GM12878 (cell line): ENCODE results near the gene RNF121. TPM values are rescaled to one million over a fixed set of nuclear protein-coding genes. Genes with fewer than 3 reads are reported as not detected.

Source experiments
- ATAC-seq: fragments of 200-7000 bp; cut with Tn5 transposase; 3 replicates; pipeline ENCODE4 v1.9.1; 2020; ENCODE audit warnings: mild to moderate bottlenecking, moderate library complexity
- BruUV-seq: library from RNA; stranded (reverse); fragments of 400-500 nt; replicated peaks from 2 replicates; lab custom pipeline; 2021; lab: Mats Ljungman, UMichigan
- CTCF ChIA-PET: fragments of 300-600 bp; sonication (Branson Sonifier 250); formaldehyde crosslinking; extraction: SDS; loops from one replicate; lab custom pipeline; 2021; ENCODE audit warnings: inconsistent platforms; lab: Yijun Ruan, JAX
- POLR2A ChIA-PET: fragments of 350-600 bp; formaldehyde crosslinking; extraction: SDS; loops from one replicate; lab custom pipeline; 2021; ENCODE audit warnings: inconsistent platforms; lab: Charles Lee
- RAD21 ChIA-PET: fragments of 300-600 bp; sonication (Branson Sonifier 250); formaldehyde crosslinking; loops from one replicate; lab custom pipeline; 2023; ENCODE audit warnings: antibody characterized with exemption; ENCODE audit not compliant: unreplicated experiment; lab: Charles Lee
- SMC1A ChIA-PET: fragments of 300-600 bp; sonication (Branson Sonifier 250); formaldehyde crosslinking; loops from one replicate; lab custom pipeline; 2023; ENCODE audit not compliant: unreplicated experiment, uncharacterized antibody; lab: Charles Lee
- DNase-seq: peaks from one replicate; pipeline ENCODE4 v3.0.0-alpha.2; 2011; ENCODE audit warnings: low read depth, low spot score
- FAIRE-seq: peaks from 3 replicates; lab custom pipeline; 2011; peaks lifted over from hg19 to GRCh38; lab: Jason Lieb, UNC
- H2AFZ ChIP-seq: 2 replicates; pipeline ENCODE4 v1.6.0; 2011; ENCODE audit warnings: low read depth, low read length, control low read depth; ENCODE audit not compliant: control insufficient read depth
- H3K27ac ChIP-seq: 2 replicates; pipeline ENCODE4 v1.5.1; 2011; ENCODE audit warnings: control low read depth; ENCODE audit not compliant: control insufficient read depth, insufficient read depth
- H3K27me3 ChIP-seq, 2 experiments: replicated peaks in 1 of 2; 2 replicates each; pipeline versions ENCODE4 v1.6.0 to v1.6.1; 2011; ENCODE audit warnings: low read length in 1 of 2; ENCODE audit not compliant: control insufficient read depth in 2 of 2, insufficient read depth in 2 of 2
- H3K36me3 ChIP-seq, 2 experiments: 2 replicates each; pipeline ENCODE4 v1.5.1; 2011; ENCODE audit warnings: low read length in 1 of 2; ENCODE audit not compliant: control insufficient read depth in 2 of 2, insufficient read depth in 2 of 2
- H3K4me1 ChIP-seq: 2 replicates; pipeline ENCODE4 v1.6.1; 2011; ENCODE audit warnings: mild to moderate bottlenecking, low read length, moderate library complexity, mixed read lengths; ENCODE audit not compliant: control insufficient read depth, insufficient read depth
- H3K4me2 ChIP-seq: 2 replicates; pipeline ENCODE4 v1.6.0; 2011; ENCODE audit warnings: control low read depth; ENCODE audit not compliant: control insufficient read depth, insufficient read depth
- H3K4me3 ChIP-seq: fragments of 200-600 bp; sonication (generic); 2 replicates; pipeline ENCODE4 v1.5.1; 2016
- H3K79me2 ChIP-seq: 2 replicates; pipeline ENCODE4 v1.6.0; 2011; ENCODE audit warnings: low read length; ENCODE audit not compliant: control insufficient read depth, insufficient read depth
- H3K9ac ChIP-seq: 2 replicates; pipeline ENCODE4 v1.8.0; 2011; ENCODE audit warnings: low read length, control low read depth, mixed read lengths; ENCODE audit not compliant: control insufficient read depth, insufficient read depth
- H3K9me3 ChIP-seq: replicated peaks from 3 replicates; pipeline ENCODE4 v1.5.1; 2011; ENCODE audit warnings: mild to moderate bottlenecking, low read length; ENCODE audit not compliant: control insufficient read depth, insufficient read depth
- H4K20me1 ChIP-seq: 2 replicates; pipeline ENCODE4 v1.6.0; 2011; ENCODE audit not compliant: control insufficient read depth, insufficient read depth
- CBX3 ChIP-seq: fragments of 200-600 bp; sonication (generic); IDR thresholded peaks from 2 replicates; pipeline ENCODE4 v1.6.1; 2016; ENCODE audit warnings: low read depth, borderline replicate concordance
- IRF4 ChIP-seq: IDR thresholded peaks from 2 replicates; pipeline ENCODE4 v1.6.1; 2011; ENCODE audit warnings: low read depth, low read length
- LARP7 ChIP-seq: fragments of 450-650 bp; IDR thresholded peaks from 2 replicates; pipeline ENCODE4 v1.6.1; 2017; ENCODE audit warnings: mild to moderate bottlenecking
- MXI1 ChIP-seq: fragments of 150-350 bp; IDR thresholded peaks from 2 replicates; pipeline ENCODE4 v1.6.1; 2011; ENCODE audit warnings: low read depth, mild to moderate bottlenecking, inconsistent platforms, low read length, improper control_type of control experiment
- NBN ChIP-seq: fragments of 450-650 bp; IDR thresholded peaks from 2 replicates; pipeline ENCODE4 v1.6.1; 2016
- NFXL1 ChIP-seq: fragments of 450-650 bp; IDR thresholded peaks from 2 replicates; pipeline ENCODE4 v1.6.1; 2017; ENCODE audit warnings: antibody characterized with exemption, mild to moderate bottlenecking, borderline replicate concordance
- NR2C1 ChIP-seq: fragments of 450-650 bp; IDR thresholded peaks from 2 replicates; pipeline ENCODE4 v1.6.1; 2017; ENCODE audit warnings: antibody characterized with exemption, mild to moderate bottlenecking, moderate library complexity
- SMC3 ChIP-seq: IDR thresholded peaks from 2 replicates; pipeline ENCODE4 v1.6.1; 2011; ENCODE audit warnings: low read length, improper control_type of control experiment, borderline replicate concordance
- TBL1XR1 ChIP-seq: IDR thresholded peaks from 2 replicates; pipeline ENCODE4 v1.6.1; 2012; ENCODE audit warnings: low read depth, low read length, improper control_type of control experiment
- YY1 ChIP-seq: IDR thresholded peaks from 2 replicates; pipeline ENCODE4 v1.6.1; 2011; ENCODE audit warnings: low read depth, mild to moderate bottlenecking, low read length
- ZZZ3 ChIP-seq: IDR thresholded peaks from 2 replicates; pipeline ENCODE4 v1.6.1; 2011; ENCODE audit warnings: low read depth; ENCODE audit not compliant: control insufficient read depth, insufficient read length
- whole genome bisulfite sequencing: methylation state at CpG from one replicate; pipeline ENCODE4 v1.1.6; 2016; ENCODE audit warnings: low lambda C conversion rate; ENCODE audit not compliant: insufficient replicate concordance, insufficient coverage; ENCODE audit errors: missing lambda C conversion rate; 5-methylcytosine and 5-hydroxymethylcytosine counted together
- in situ Hi-C: fragments of 300-500 bp; cut with MboI; formaldehyde crosslinking; loops from 9 replicates; pipeline ENCODE4 v1.14.3; 2018; ENCODE audit warnings: mixed read lengths
- intact Hi-C: fragments of 100-400 bp; cut with micrococcal nuclease; formaldehyde crosslinking; loops from one replicate; pipeline ENCODE4 v1.14.2; 2022; ENCODE audit not compliant: unreplicated experiment
- polyA plus RNA-seq, 11 experiments: library from polyadenylated mRNA; depleted of rRNA in 4 of 11; unstranded in 6 of 11; stranded (reverse) in 5 of 11; fragments of >200 nt; fragmentation: Nextera tagmentation in 4 of 11; fragmentation: Illumina TruSeq in 1 of 11; extraction: Ambion mirVana in 4 of 11; extraction: Trizol in 1 of 11; gene quantifications; 1 replicate in 1 of 11; 2 replicates in 10 of 11; pipeline versions ENCODE4 v1.2.1 to v1.2.3, GENCODE V29; 2011 to 2016; ENCODE audit warnings: inconsistent platforms in 2 of 11, missing spikeins in 2 of 11, low read depth in 1 of 11
- total RNA-seq, 4 experiments: library from RNA; depleted of rRNA in 3 of 4; stranded (reverse); fragments of >200 nt in 3 of 4; fragmentation: Illumina TruSeq in 1 of 4; extraction: Trizol in 1 of 4; gene quantifications; 2 replicates each; pipeline versions ENCODE4 v1.2.1 to v1.2.3, GENCODE V29; 2013 to 2021
- TF ChIP-seq, protein P1 (sequence below): IDR thresholded peaks from 2 replicates; pipeline ENCODE4 v1.6.1; 2012; ENCODE audit warnings: mild to moderate bottlenecking, low read depth, low read length
- TF ChIP-seq, protein P2 (sequence below): fragments of 450-650 bp; IDR thresholded peaks from 2 replicates; pipeline ENCODE4 v1.6.1; 2017; ENCODE audit warnings: low read depth, mild to moderate bottlenecking, moderate library complexity

Gene RNF121
- total and polyA plus RNA-seq, 10 of the 15 experiments (the other 5 are each of a cell fraction or from before 2014, with no cell fraction given), result 8.6 to 73.7 (median 32.7) TPM

DNA sequence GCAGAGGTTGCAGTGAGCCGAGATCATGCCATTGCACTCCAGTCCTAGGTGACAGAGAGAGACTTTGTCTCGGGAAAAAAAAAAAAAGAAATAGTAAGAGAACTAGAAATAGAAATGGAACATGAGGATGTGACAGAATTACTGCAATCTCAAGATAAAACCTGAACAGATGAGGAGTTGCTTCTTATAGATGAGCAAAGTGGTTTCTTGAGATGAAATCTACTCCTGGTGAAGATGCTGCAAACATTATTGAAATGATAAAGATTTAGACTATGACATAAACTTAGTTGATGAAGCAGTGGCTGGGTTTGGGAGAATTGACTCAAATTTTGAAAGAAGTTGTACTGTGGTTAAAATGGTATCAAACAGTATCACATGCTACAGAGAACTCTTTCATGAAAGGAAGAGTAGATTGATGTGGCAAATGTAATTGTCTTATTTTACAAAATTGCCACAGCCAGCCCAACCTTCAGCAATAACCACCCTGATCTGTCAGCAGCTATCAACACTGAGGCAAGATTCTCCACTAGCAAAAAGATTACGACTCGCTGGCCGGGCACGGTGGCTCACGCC, 14.1 kb upstream of the RNF121 start:
- Histone ChIP-seq H3K9ac (no peak overlapping the region), H3K4me1 (no peaks in the 10 kb centered on the region), H2AFZ (no peak overlapping the region), H3K79me2 (no peaks in the 10 kb centered on the region), H3K36me3 (peaks cover 0 to 12% of the 10 kb centered on the region in 2 experiments; a peak in 1 of 4 replicates), H3K27ac (no peak overlapping the region), H3K4me2 (no peak overlapping the region), H4K20me1 (no peaks in the 10 kb centered on the region), H3K27me3 (no peaks in the 10 kb centered on the region), H3K4me3 (no peak overlapping the region), H3K9me3 (no peaks in the 10 kb centered on the region)
- DNase-seq (no peak), FAIRE-seq (no peak), ATAC-seq (no peak)
- TF ChIP-seq LARP7, result no peak
- ChIA-PET RAD21 (no interaction called here), CTCF (interaction anchor here (0.6 kb wide), 1 partner anchor 43 kb away, joined by 3 read pairs; no protein-coding TSS in a partner anchor), SMC1A (no interaction called here), POLR2A (interaction anchor here (0.6 kb wide), 1 partner anchor 34 kb away, joined by 3 read pairs; no protein-coding TSS in a partner anchor)
- 93% methylated on average over 7 of the region's 7 CpGs for WGBS
- intact Hi-C loops, result no loop called here
- in situ Hi-C loops, result no loop called here
- BruUV-seq, result no TSS peak

GRCh38 chr11:71917646-71918140, 11.2 kb upstream of the RNF121 start:
- no peak for TF ChIP-seq ZZZ3
- no peak for TF ChIP-seq YY1
- no peak for TF ChIP-seq NR2C1
- TF ChIP-seq SMC3, result no peak
- TF ChIP-seq, protein P1, sequence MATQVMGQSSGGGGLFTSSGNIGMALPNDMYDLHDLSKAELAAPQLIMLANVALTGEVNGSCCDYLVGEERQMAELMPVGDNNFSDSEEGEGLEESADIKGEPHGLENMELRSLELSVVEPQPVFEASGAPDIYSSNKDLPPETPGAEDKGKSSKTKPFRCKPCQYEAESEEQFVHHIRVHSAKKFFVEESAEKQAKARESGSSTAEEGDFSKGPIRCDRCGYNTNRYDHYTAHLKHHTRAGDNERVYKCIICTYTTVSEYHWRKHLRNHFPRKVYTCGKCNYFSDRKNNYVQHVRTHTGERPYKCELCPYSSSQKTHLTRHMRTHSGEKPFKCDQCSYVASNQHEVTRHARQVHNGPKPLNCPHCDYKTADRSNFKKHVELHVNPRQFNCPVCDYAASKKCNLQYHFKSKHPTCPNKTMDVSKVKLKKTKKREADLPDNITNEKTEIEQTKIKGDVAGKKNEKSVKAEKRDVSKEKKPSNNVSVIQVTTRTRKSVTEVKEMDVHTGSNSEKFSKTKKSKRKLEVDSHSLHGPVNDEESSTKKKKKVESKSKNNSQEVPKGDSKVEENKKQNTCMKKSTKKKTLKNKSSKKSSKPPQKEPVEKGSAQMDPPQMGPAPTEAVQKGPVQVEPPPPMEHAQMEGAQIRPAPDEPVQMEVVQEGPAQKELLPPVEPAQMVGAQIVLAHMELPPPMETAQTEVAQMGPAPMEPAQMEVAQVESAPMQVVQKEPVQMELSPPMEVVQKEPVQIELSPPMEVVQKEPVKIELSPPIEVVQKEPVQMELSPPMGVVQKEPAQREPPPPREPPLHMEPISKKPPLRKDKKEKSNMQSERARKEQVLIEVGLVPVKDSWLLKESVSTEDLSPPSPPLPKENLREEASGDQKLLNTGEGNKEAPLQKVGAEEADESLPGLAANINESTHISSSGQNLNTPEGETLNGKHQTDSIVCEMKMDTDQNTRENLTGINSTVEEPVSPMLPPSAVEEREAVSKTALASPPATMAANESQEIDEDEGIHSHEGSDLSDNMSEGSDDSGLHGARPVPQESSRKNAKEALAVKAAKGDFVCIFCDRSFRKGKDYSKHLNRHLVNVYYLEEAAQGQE, result no peak
- no peak for TF ChIP-seq IRF4
- no peak for TF ChIP-seq NFXL1
- no peak for TF ChIP-seq CBX3
- TF ChIP-seq, protein P2, sequence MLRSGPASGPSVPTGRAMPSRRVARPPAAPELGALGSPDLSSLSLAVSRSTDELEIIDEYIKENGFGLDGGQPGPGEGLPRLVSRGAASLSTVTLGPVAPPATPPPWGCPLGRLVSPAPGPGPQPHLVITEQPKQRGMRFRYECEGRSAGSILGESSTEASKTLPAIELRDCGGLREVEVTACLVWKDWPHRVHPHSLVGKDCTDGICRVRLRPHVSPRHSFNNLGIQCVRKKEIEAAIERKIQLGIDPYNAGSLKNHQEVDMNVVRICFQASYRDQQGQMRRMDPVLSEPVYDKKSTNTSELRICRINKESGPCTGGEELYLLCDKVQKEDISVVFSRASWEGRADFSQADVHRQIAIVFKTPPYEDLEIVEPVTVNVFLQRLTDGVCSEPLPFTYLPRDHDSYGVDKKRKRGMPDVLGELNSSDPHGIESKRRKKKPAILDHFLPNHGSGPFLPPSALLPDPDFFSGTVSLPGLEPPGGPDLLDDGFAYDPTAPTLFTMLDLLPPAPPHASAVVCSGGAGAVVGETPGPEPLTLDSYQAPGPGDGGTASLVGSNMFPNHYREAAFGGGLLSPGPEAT, result no peak
- TF ChIP-seq MXI1, result no peak
- TF ChIP-seq TBL1XR1, result no peak
- no peak for TF ChIP-seq NBN
- H3K27me3 ChIP-seq, result no peaks in the 10 kb centered on the region
- no peak overlapping the region for H3K9ac ChIP-seq
- WGBS, result 93% methylated on average over 9 of the region's 9 CpGs
- CTCF ChIA-PET, result no interaction called here
- peaks cover 0 to 12% of the 10 kb centered on the region in 2 experiments; a peak in 1 of 4 replicates for H3K36me3 ChIP-seq
- FAIRE-seq (no peak), DNase-seq (no peak), ATAC-seq (no peak)
- RAD21 ChIA-PET, result no interaction called here
- intact Hi-C loops (no loop called here), in situ Hi-C loops (no loop called here)
- H3K4me3 ChIP-seq, result no peak overlapping the region
- POLR2A ChIA-PET, result no interaction called here
- no peaks in the 10 kb centered on the region for H4K20me1 ChIP-seq
- H3K79me2 ChIP-seq, result no peaks in the 10 kb centered on the region
- H3K4me1 ChIP-seq, result no peaks in the 10 kb centered on the region
- no peak overlapping the region for H3K27ac ChIP-seq
- no peaks in the 10 kb centered on the region for H3K9me3 ChIP-seq
- SMC1A ChIA-PET, result no interaction called here
- no TSS peak for BruUV-seq
- no peak overlapping the region for H3K4me2 ChIP-seq
- H2AFZ ChIP-seq, result no peak overlapping the region
